H1 (cell line): Measurements from ENCODE around the gene RASA4B. TPM values are rescaled to one million over a fixed set of nuclear protein-coding genes. Genes with fewer than 3 reads are reported as not detected.
"Not testable (repeated sequence)": the region's sequence is repeated elsewhere in the genome, so short reads cannot be mapped to it uniquely, and the experiment has no call there.

Source experiments
- CTCF ChIA-PET: fragments of 300-600 bp; sonication (Branson Sonifier 250); formaldehyde crosslinking; loops from one replicate; lab custom pipeline; 2021; ENCODE audit not compliant: partially characterized antibody; lab: Charles Lee
- POLR2A ChIA-PET: fragments of 300-600 bp; sonication (Branson Sonifier 250); formaldehyde crosslinking; loops from one replicate; lab custom pipeline; 2021; ENCODE audit warnings: inconsistent platforms; ENCODE audit not compliant: partially characterized antibody; lab: Charles Lee
- DNase-seq, 2 experiments: peaks; one replicate each; pipeline versions ENCODE4 v3.0.0 to v3.0.0-alpha.2; 2010 to 2022; ENCODE audit warnings: low spot score in 2 of 2, low read depth in 1 of 2, mixed read lengths in 1 of 2
- FAIRE-seq: peaks from 2 replicates; lab custom pipeline; 2011; peaks lifted over from hg19 to GRCh38; lab: Jason Lieb, UNC
- H2AFZ ChIP-seq: 2 replicates; pipeline ENCODE4 v1.8.1; 2012; ENCODE audit warnings: low read length, inconsistent platforms
- H2AK5ac ChIP-seq: 2 replicates; pipeline ENCODE4 v1.6.1; 2013; ENCODE audit warnings: low read depth, low read length
- H2BK120ac ChIP-seq: replicated peaks from 2 replicates; pipeline ENCODE3; 2013; ENCODE audit warnings: low read depth, low read length, inconsistent platforms
- H2BK12ac ChIP-seq: 2 replicates; pipeline ENCODE4 v1.6.1; 2013; ENCODE audit warnings: low read depth, low read length
- H2BK15ac ChIP-seq: 2 replicates; pipeline ENCODE4 v1.6.1; 2013; ENCODE audit warnings: low read length
- H2BK20ac ChIP-seq: 2 replicates; pipeline ENCODE4 v1.6.1; 2013; ENCODE audit warnings: low read length
- H2BK5ac ChIP-seq: 2 replicates; pipeline ENCODE4 v1.6.1; 2013; ENCODE audit warnings: low read depth, low read length
- H3K14ac ChIP-seq: 2 replicates; pipeline ENCODE4 v1.6.1; 2013; ENCODE audit warnings: inconsistent platforms; ENCODE audit not compliant: insufficient read length
- H3K18ac ChIP-seq: 2 replicates; pipeline ENCODE4 v1.6.1; 2013; ENCODE audit warnings: low read length; ENCODE audit errors: extremely low read depth
- H3K23ac ChIP-seq: 2 replicates; pipeline ENCODE4 v1.6.1; 2013; ENCODE audit warnings: inconsistent platforms; ENCODE audit not compliant: insufficient read length
- H3K23me2 ChIP-seq: 2 replicates; pipeline ENCODE4 v1.6.1; 2013; ENCODE audit warnings: low read depth, low read length
- H3K27ac ChIP-seq: 2 replicates; pipeline ENCODE4 v1.6.1; 2011; ENCODE audit warnings: low read depth, low read length, inconsistent platforms
- H3K27me3 ChIP-seq, 4 experiments: replicated peaks in 1 of 4; 1 replicate in 1 of 4; 2 replicates in 3 of 4; pipeline versions ENCODE4 v1.6.1 to v1.8.1; 2011 to 2013; ENCODE audit warnings: low read length in 3 of 4, mild to moderate bottlenecking in 3 of 4, inconsistent platforms in 2 of 4, mixed read lengths in 2 of 4, moderate library complexity in 1 of 4; ENCODE audit not compliant: control insufficient read depth in 3 of 4, insufficient read depth in 3 of 4; ENCODE audit errors: extremely low read depth in 1 of 4
- H3K36me3 ChIP-seq, 4 experiments: 2 replicates each; pipeline versions ENCODE4 v1.6.1 to v1.8.1; 2011 to 2013; ENCODE audit warnings: mild to moderate bottlenecking in 4 of 4, low read length in 3 of 4, moderate library complexity in 2 of 4, control low read depth in 1 of 4, inconsistent platforms in 1 of 4; ENCODE audit not compliant: insufficient read depth in 4 of 4, control insufficient read depth in 2 of 4
- H3K4ac ChIP-seq: replicated peaks from 2 replicates; pipeline ENCODE3; 2013; ENCODE audit warnings: low read length, low read depth, mixed read lengths, inconsistent platforms; ENCODE audit not compliant: insufficient read length
- H3K4me1 ChIP-seq, 4 experiments: replicated peaks in 1 of 4; 1 replicate in 1 of 4; 2 replicates in 3 of 4; pipeline versions ENCODE4 v1.6.1 to v1.8.1; 2011 to 2013; ENCODE audit warnings: low read length in 3 of 4, inconsistent platforms in 2 of 4, mixed read lengths in 1 of 4; ENCODE audit not compliant: insufficient read depth in 4 of 4, control insufficient read depth in 3 of 4
- H3K4me2 ChIP-seq, 2 experiments: 2 replicates each; pipeline versions ENCODE4 v1.6.1 to v1.8.1; 2011 to 2013; ENCODE audit warnings: low read depth in 2 of 2, low read length in 2 of 2, control low read depth in 1 of 2, inconsistent platforms in 1 of 2, mild to moderate bottlenecking in 1 of 2; ENCODE audit not compliant: insufficient read depth in 1 of 2
- H3K4me3 ChIP-seq, 4 experiments: fragments of 200-600, 300-600 bp in 1 of 4; sonication (generic), shearing (Covaris generic), sonication (Bioruptor Twin) in 1 of 4; 2 replicates each; pipeline versions ENCODE4 v1.5.1 to v1.8.1; 2011 to 2016; ENCODE audit warnings: low read length in 4 of 4, low read depth in 3 of 4, control low read depth in 2 of 4, inconsistent platforms in 2 of 4, mild to moderate bottlenecking in 2 of 4, mixed read lengths in 1 of 4, moderate library complexity in 1 of 4; ENCODE audit not compliant: insufficient read depth in 2 of 4; ENCODE audit errors: extremely low read depth in 1 of 4
- H3K56ac ChIP-seq: replicated peaks from 2 replicates; pipeline ENCODE3; 2013; ENCODE audit warnings: low read depth, mild to moderate bottlenecking, mixed read lengths, low read length, inconsistent platforms; ENCODE audit not compliant: insufficient read length
- H3K79me1 ChIP-seq: 2 replicates; pipeline ENCODE4 v1.6.1; 2013; ENCODE audit warnings: low read depth, low read length, control low read depth
- H3K79me2 ChIP-seq, 2 experiments: 2 replicates each; pipeline versions ENCODE4 v1.6.1 to v1.8.1; 2012 to 2013; ENCODE audit warnings: low read length in 2 of 2, mild to moderate bottlenecking in 2 of 2, inconsistent platforms in 1 of 2; ENCODE audit not compliant: insufficient read depth in 2 of 2, control insufficient read depth in 1 of 2
- H3K9ac ChIP-seq, 4 experiments: replicated peaks in 1 of 4; 1 replicate in 1 of 4; 2 replicates in 3 of 4; pipeline versions ENCODE4 v1.6.1 to v1.8.1; 2011 to 2013; ENCODE audit warnings: low read depth in 3 of 4, low read length in 3 of 4, control low read depth in 2 of 4, mild to moderate bottlenecking in 2 of 4, moderate library complexity in 2 of 4, inconsistent platforms in 1 of 4; ENCODE audit errors: extremely low read depth in 1 of 4
- H3K9me3 ChIP-seq, 2 experiments: 2 replicates each; pipeline versions ENCODE4 v1.6.1 to v1.8.1; 2012 to 2013; ENCODE audit warnings: mild to moderate bottlenecking in 2 of 2, moderate library complexity in 2 of 2, control low read depth in 1 of 2, inconsistent platforms in 1 of 2, low read depth in 1 of 2, low read length in 1 of 2, mixed read lengths in 1 of 2; ENCODE audit not compliant: insufficient read depth in 2 of 2
- H4K20me1 ChIP-seq, 2 experiments: replicated peaks in 1 of 2; 2 replicates each; pipeline versions ENCODE3 to v1.8.1; 2011 to 2013; ENCODE audit warnings: inconsistent platforms in 2 of 2, low read length in 2 of 2, mild to moderate bottlenecking in 1 of 2; ENCODE audit not compliant: insufficient read depth in 2 of 2, control insufficient read depth in 1 of 2
- H4K5ac ChIP-seq: 2 replicates; pipeline ENCODE4 v1.6.1; 2013; ENCODE audit warnings: low read length, low read depth, mixed read lengths, inconsistent platforms; ENCODE audit not compliant: insufficient read length
- H4K8ac ChIP-seq: 2 replicates; pipeline ENCODE4 v1.8.0; 2013; ENCODE audit warnings: mild to moderate bottlenecking, moderate library complexity, low read length, inconsistent platforms; ENCODE audit not compliant: insufficient read depth; ENCODE audit errors: extremely low read depth
- H4K91ac ChIP-seq: replicated peaks from 2 replicates; pipeline ENCODE3; 2013; ENCODE audit warnings: low read length, mixed read lengths, inconsistent platforms; ENCODE audit not compliant: insufficient read length
- WGBS, 2 experiments: shearing (Covaris generic) in 1 of 2; methylation state at CpG; one replicate each; pipeline versions ENCODE4 v1.1.6 to v1.1.7; 2013 to 2015; ENCODE audit warnings: low lambda C conversion rate in 2 of 2, mixed read lengths in 2 of 2, inconsistent platforms in 1 of 2, low coverage in 1 of 2, missing lambda C conversion rate in 1 of 2; ENCODE audit not compliant: insufficient replicate concordance in 2 of 2, insufficient coverage in 1 of 2, insufficient read length in 1 of 2; ENCODE audit errors: extremely low coverage in 1 of 2, missing lambda C conversion rate in 1 of 2; 5-methylcytosine and 5-hydroxymethylcytosine counted together
- polyA plus RNA-seq, 7 experiments: library from polyadenylated mRNA; depleted of rRNA in 3 of 7; stranded (reverse) in 5 of 7; unstranded in 2 of 7; fragments of >200 nt in 5 of 7; fragments of 200-250 nt in 2 of 7; gene quantifications; 1 replicate in 5 of 7; 2 replicates in 1 of 7; 4 replicates in 1 of 7; pipeline versions ENCODE4 v1.2.1 to v1.2.3, GENCODE V29; 2011 to 2013; ENCODE audit warnings: missing spikeins in 2 of 7, mixed read lengths in 2 of 7
- total RNA-seq: library from RNA; stranded (reverse); fragmentation: NEBNext Ultra II Directional; extraction: Animal tissue kit (Norgen Biotek cat#: 25700); gene quantifications from 2 replicates; pipeline ENCODE4 v1.2.1, GENCODE V29; 2021

RASA4B gene
- total and polyA plus RNA-seq, 2 of the 8 experiments (the other 6 are each of a cell fraction or from before 2014, with no cell fraction given) = 3.4 to 6.7 TPM

GRCh38 chr7:102496861-102497260, 20.7 kb downstream of the RASA4B start:
- H3K4ac ChIP-seq, H3K4me3 ChIP-seq, H2BK120ac ChIP-seq, H3K36me3 ChIP-seq, FAIRE-seq, H3K9me3 ChIP-seq, H3K23ac ChIP-seq, H3K27me3 ChIP-seq, H3K79me2 ChIP-seq, H3K14ac ChIP-seq, H4K8ac ChIP-seq, H4K5ac ChIP-seq, H2BK12ac ChIP-seq, H3K79me1 ChIP-seq, H3K18ac ChIP-seq, H3K4me1 ChIP-seq, H3K23me2 ChIP-seq, H4K20me1 ChIP-seq, CTCF ChIA-PET, H3K27ac ChIP-seq, H4K91ac ChIP-seq, H2AFZ ChIP-seq, H3K4me2 ChIP-seq, H2AK5ac ChIP-seq, H2BK5ac ChIP-seq, H3K56ac ChIP-seq, H3K9ac ChIP-seq, H2BK20ac ChIP-seq, H2BK15ac ChIP-seq, POLR2A ChIA-PET: not testable (repeated sequence)
- 91% methylated on average over 3 of the region's 10 CpGs; no CpG with 5 or more reads in 1 of the 2 experiments for WGBS, 2 experiments
- peak in 1 of 2 experiments; percentile 33 for DNase-seq

DNA sequence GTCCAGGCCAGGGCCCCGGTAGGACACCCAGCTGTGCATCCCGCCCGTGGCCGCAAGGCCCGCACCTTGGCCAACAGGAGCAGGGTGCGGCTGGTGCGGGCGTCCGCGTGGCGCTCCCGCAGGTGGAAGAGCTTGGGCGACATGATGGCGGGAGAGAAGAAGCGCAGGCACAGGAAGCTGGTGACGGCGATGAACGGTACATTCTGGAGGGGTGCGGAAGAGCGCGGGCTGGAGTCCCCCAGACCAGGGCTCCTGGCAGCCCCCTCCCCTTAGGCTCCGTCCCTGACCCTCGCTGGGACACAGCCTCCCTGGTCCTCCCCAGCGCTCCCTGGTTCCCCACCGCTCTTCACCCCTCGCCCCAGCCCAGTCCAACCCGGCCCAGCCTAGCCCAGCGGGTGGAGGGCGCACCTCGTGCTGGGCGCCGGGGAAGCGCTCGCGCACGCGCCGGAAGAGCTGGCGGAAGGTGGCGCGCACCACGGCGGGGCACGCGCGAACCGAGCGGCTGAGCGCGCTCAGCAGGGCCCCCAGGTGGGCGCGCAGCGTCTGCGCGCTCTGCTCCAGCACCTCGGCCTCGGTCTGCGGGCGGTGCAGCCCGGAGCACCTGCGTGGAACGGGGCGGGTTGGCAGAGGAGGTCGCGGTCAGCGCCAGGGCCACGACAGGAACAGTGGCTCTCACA, 23.0 kb downstream of the RASA4B start:
- H3K14ac ChIP-seq, H2AFZ ChIP-seq, H4K20me1 ChIP-seq, H3K4me1 ChIP-seq, H3K79me2 ChIP-seq, H4K91ac ChIP-seq, H3K9me3 ChIP-seq, H2BK12ac ChIP-seq, H2AK5ac ChIP-seq, H2BK15ac ChIP-seq, H3K27ac ChIP-seq, H3K79me1 ChIP-seq, H2BK120ac ChIP-seq, H3K4me3 ChIP-seq, FAIRE-seq, H3K4ac ChIP-seq, H3K18ac ChIP-seq, H3K4me2 ChIP-seq, H3K9ac ChIP-seq, H4K8ac ChIP-seq, DNase-seq, H3K27me3 ChIP-seq, CTCF ChIA-PET, H3K23me2 ChIP-seq, H3K56ac ChIP-seq, H4K5ac ChIP-seq, H3K23ac ChIP-seq, H3K36me3 ChIP-seq, POLR2A ChIA-PET, H2BK5ac ChIP-seq, H2BK20ac ChIP-seq: not testable (repeated sequence)
- WGBS, 2 experiments = no CpG with 5 or more reads among the region's 67 CpGs
